Panc1 (cell line): ENCODE data around the gene C17orf100.

Experiments used
- CTCF ChIP-seq: fragments of 450-650 bp; IDR thresholded peaks from 2 replicates; pipeline ENCODE4 v1.5.1; 2017; ENCODE audit warnings: mild to moderate bottlenecking
- TCF7L2 ChIP-seq: IDR thresholded peaks from 2 replicates; pipeline ENCODE4 v1.6.1; 2011; ENCODE audit warnings: mild to moderate bottlenecking, low read depth, low read length, inconsistent platforms

DNA sequence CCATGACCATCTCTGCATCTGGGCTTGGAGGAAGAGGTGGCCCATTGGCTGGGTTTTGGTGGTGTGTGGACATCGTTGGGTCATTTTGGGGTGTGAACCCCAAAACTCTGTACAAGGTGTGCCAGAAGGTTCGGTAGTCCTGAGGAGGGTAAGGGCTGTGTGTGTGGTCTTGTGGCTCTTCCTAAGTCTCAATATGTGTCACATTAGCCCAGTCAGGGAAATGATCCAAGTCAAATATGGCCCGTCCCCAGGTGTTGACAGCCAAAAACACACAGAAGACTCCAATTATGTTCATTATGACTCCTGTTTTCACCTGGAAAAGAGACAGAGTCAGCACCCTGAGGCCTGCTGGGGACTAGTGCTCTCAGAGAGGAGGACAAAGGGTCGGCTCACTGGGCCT lies 34.5 kb downstream of the C17orf100 start:
- TF ChIP-seq CTCF (no peak), TCF7L2 (no peak)
